Stimulated activated CD8-positive, alpha-beta memory T cell treated with anti-CD3 and anti-CD28 coated beads, Interleukin-12 subunit alpha, Interleukin-12 subunit beta, amount 100 ng/mL, for 1 hour (primary cell): ENCODE measurements around the gene PODXL2.
"Not testable (repeated sequence)": the region's sequence is repeated elsewhere in the genome, so short reads cannot be mapped to it uniquely, and the experiment has no call there.

Source experiments
- DNase-seq: peaks from one replicate; pipeline ENCODE4 v3.0.0-alpha.2; 2020; ENCODE audit warnings: low read depth

PODXL2 gene

GRCh38 chr3:127629467-127630403 lies 750 bp downstream of the PODXL2 start:
- no peak for DNase-seq

GRCh38 chr3:127630811-127631714 lies 2.1 kb downstream of the PODXL2 start:
- DNase-seq, result no peak

- no peak for DNase-seq
These were observed 3.2 kb downstream of the PODXL2 start for GRCh38 chr3:127632035-127632820.

GRCh38 chr3:127634653-127635052 lies 5.7 kb downstream of the PODXL2 start:
- DNase-seq, result no peak

- no peak for DNase-seq
These were observed 8.6 kb downstream of the PODXL2 start for GRCh38 chr3:127637546-127637945.

GRCh38 chr3:127637971-127638370 lies 9.0 kb downstream of the PODXL2 start:
- no peak for DNase-seq

- DNase-seq, result no peak
These were observed 10.4 kb downstream of the PODXL2 start for GRCh38 chr3:127639173-127640041.

GRCh38 chr3:127640042-127640355 lies 11.0 kb downstream of the PODXL2 start:
- no peak for DNase-seq

GRCh38 chr3:127644641-127645370 lies 15.8 kb downstream of the PODXL2 start:
- DNase-seq, result no peak

- no peak for DNase-seq
These were observed 16.5 kb downstream of the PODXL2 start for GRCh38 chr3:127645371-127646015.

GRCh38 chr3:127646501-127647046 lies 17.6 kb downstream of the PODXL2 start:
- no peak for DNase-seq

- DNase-seq, result no peak
These were observed 18.3 kb downstream of the PODXL2 start for GRCh38 chr3:127647166-127647844.

GRCh38 chr3:127647845-127648204 lies 18.8 kb downstream of the PODXL2 start:
- DNase-seq, result no peak

GRCh38 chr3:127650236-127650635 lies 21.3 kb downstream of the PODXL2 start:
- DNase-seq, result no peak

- no peak for DNase-seq
These were observed 22.7 kb downstream of the PODXL2 start for GRCh38 chr3:127651516-127652172.

- DNase-seq, result peak; percentile 19
These were observed 23.4 kb downstream of the PODXL2 start for GRCh38 chr3:127652246-127652995.

- no peak for DNase-seq
These were observed 25.4 kb downstream of the PODXL2 start for GRCh38 chr3:127654374-127654773.

GRCh38 chr3:127654993-127655392 lies 26.0 kb downstream of the PODXL2 start:
- not testable (repeated sequence) for DNase-seq
